Activated CD4-positive, alpha-beta T cell treated with anti-CD3 and anti-CD28 coated beads, Interleukin-2, amount 50 U/mL, for 24 hours (primary cell): ENCODE results near the gene CALHM4.

Experiments used
- DNase-seq, 2 donors: peaks; one replicate each; pipeline ENCODE4 v3.0.0-alpha.2; 2020; ENCODE audit warnings: low read depth in 1 of 2, low spot score in 1 of 2

The CALHM4 gene

DNA sequence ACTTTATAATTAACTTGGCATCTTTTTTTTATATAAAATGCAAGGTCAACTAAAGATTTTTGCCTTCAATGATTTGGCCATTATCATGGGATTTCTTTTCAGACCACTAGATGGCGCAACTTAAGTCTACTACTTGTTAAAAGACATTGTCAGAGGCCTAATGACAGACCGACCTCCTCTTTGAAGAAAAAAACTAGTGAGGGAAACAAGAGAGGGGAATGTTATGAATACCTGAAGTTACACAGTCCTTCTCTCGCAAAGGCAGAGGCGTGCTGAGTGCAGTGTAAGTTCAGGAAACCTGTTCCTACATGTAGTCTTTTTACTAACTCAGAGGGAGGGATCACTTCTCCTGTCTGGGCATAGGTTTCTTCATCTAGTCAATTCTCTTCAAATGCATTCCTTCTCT is 17.3 kb upstream of the CALHM4 start:
- peak in 1 of 2 donors; percentile 23 for DNase-seq

GRCh38 chr6:116542426-116542825 is 11.1 kb upstream of the CALHM4 start:
- DNase-seq, result no peak

DNA sequence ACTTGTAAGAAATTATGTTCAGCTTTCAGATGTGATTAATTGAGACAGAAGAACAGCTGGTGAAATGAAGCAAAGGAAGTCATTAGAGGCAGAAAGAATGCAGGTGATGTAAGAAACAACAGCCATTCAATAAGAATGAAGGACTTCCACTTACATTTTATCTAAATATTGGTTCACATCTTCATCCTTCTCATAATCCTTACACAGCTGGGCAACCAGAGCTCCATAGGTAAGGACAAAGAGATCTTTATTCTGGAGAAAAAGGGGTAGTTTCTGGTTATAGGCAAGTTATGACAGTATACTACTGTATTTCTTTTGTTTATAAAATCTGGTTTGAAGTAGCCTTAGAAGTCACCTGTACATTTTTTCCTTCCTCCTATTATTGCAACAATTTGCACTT is 10.4 kb upstream of the CALHM4 start:
- no peak for DNase-seq

- no peak for DNase-seq
Measured at GRCh38 chr6:116545651-116546050, 7.9 kb upstream of the CALHM4 start, which contains the start of gene TRAPPC3L. TRAPPC3L (minus strand) TSS chr6:116545684; CDS start chr6:116545514, 170 bp downstream.

- DNase-seq, result no peak
Measured at GRCh38 chr6:116547358-116547757, 6.2 kb upstream of the CALHM4 start.

DNA sequence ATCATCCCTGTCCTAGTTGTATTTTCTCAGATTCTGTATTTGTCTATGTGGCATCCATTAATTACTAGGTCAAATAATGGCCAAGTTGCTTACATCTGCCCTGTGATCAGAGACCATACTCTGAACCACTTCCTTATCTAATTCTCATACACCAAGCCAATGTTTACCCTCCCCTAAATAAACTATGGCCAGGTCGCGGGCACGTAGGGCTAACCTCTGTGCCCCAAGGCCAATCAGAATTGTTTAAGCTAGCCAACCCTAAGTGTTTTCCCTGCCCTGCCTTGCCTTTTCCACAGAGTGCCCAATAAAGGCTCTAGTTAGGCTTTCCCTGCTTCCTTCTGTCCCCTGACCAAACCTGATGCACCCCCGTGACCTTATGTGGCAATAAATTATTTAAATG is 2.8 kb upstream of the CALHM4 start:
- no peak for DNase-seq

DNA sequence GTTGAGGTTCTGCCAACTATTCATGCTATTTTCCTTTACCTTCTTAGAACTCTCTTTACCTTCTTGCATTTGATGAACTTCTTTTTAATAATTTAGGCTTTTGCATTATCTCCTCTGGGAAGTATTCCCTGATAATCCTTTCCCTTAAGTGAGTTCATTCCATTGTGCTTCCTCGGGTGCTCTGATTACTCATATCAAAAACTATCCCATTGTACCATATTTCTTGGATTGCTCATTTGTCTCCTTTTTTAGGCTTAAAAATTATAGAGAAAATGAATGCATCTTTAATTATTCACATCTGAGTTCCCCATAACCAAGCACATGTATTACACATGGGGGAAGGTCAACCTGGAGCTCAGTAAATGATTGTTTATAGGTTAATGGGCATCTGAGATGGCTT is 2.5 kb downstream of the CALHM4 start:
- DNase-seq, result no peak

DNA sequence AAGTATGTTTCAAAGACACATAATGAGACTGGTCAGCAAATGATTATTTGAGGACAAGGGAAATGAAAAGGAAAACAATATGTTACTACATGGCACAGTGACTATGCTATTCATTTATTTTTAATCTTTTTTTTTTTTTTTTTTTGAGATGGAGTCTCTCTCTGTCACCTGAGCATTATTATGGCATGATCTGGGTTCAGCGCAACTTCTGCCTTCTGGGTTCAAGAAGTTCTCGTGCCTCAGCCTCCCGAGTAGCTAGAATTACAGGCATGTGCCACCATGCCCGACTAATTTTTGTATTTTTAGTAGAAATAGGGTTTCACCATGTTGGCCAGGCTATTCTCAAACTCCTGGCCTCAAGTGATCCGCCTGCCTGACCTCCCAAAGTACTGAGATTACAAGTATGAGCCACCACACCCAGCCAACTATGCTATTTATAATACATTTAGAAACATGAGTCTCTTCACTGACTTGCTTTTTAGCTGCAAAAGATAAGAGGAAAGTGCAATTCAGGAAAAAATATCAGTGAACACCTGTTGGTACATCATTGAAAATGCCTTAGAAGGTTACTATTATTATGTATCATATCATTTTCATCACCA is 3.4 kb downstream of the CALHM4 start:
- DNase-seq, result no peak

DNA sequence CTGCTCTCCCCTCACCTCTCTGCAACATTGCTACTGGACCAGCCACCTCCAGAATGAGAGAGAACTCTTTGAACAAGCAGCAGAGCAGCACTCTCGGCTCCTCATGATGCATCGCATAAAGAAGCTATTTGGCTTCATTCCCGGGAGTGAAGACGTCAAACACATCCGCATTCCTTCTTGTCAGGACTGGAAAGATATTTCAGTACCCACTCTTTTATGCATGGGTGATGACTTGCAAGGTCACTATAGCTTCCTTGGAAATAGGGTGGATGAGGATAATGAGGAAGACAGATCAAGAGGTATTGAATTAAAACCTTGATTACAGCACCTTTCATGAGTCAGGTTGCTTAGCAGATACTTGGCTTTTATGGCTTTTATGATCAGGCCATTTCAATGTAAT is 4.3 kb downstream of the CALHM4 start:
- DNase-seq, result no peak

GRCh38 chr6:116560130-116560529 is 6.6 kb downstream of the CALHM4 start:
- no peak for DNase-seq

DNA sequence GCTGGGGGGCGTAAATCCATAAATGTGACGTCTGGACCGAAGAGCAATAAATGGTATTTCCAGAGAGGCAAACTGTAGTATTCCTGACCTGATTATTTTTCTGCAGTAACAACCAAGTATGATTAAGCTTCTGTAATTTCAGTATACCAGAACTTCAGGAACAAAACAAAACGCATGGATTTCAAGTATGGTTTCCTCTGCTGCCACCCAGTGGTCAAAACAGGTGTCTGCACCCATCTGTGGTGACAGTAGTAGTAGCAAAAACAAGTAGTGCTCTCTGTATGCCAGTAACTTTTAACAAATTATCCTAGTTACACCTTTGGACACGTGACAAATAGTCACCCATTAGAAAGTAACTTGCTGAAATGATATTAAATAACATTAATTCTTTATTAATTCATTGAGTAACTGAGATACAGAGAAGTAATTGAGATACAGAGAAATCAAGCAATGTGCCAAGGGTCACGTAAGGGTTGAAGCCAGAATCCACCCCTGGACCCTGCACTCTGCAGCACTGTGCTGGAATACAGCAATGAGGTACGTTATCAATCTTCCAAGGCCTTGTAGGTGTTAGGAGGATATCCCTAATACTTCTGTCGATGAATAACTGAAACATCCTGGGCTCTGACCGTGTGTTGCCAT is 7.9 kb downstream of the CALHM4 start:
- peak in 1 of 2 donors; percentile 54 for DNase-seq

- no peak for DNase-seq
Measured at GRCh38 chr6:116562019-116562403, 8.5 kb downstream of the CALHM4 start.

- DNase-seq, result no peak
Measured at GRCh38 chr6:116562614-116563013, 9.1 kb downstream of the CALHM4 start.

DNA sequence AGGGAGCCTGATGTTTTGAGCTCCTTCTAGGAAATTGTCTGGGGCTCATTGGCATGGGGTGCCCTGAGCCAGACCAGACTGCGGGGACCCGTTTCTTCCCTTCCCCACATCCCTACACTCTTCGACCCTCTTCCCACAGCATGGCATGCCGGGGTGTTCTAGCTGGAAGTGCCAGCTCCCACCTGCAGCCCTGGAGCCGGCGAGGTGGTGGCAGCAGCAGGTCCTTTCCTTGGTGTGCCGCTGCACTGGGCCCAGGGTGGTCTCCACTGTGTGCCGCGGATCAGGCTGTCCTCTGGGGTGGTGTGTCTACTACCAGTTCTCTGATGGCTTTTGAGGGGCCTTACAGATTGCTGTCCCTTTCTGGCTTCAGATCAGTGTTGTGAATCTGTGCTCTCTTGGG is 10.3 kb downstream of the CALHM4 start:
- no peak for DNase-seq

DNA sequence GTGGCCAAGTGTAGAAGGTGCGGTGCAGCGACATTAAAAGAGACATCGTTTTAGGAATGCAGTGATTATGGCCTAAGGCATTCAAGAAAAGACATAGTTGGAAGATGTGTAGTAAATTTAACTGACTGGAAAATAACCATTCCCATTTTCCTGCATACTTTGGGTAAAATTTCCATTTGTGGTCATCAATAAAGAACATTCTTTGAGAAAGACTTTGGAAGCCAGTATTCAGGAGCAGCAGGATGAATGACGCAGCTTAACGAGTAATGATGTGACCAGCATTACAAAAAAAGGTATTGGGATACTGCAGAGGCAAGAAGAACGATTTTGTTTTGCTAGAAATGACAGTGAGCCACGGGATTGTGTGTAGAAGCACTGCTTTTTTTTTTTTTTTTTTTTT is 10.8 kb downstream of the CALHM4 start:
- DNase-seq, result no peak

- no peak for DNase-seq
Measured at GRCh38 chr6:116564921-116565872, 11.6 kb downstream of the CALHM4 start.

DNA sequence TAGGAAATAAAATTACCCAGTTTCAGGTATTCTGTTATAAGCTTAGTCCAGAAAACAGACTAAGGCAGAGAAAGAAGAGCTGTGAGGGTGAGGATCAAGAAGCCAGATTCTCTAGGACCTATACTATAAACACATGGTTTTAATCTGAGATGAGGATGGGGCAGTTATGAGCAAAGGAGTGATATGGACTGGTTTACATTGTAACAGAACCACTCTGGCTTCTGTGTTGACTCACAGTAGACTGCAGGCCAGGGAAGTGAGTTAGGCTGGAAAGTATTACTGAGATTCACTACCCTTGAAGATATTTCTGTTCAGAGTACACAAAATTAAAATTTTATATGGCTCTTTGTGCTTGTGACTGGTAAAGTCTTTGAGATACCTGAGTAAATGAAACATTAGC is 14.6 kb downstream of the CALHM4 start:
- no peak for DNase-seq

- no peak for DNase-seq
Measured at GRCh38 chr6:116568821-116569755, 15.5 kb downstream of the CALHM4 start.

GRCh38 chr6:116570856-116571682 is 17.5 kb downstream of the CALHM4 start, which contains the start of gene RWDD1:
RWDD1 (plus strand) TSS chr6:116571504; CDS start chr6:116571583, 79 bp downstream.
- peak; percentile 95 to 98 for DNase-seq

- DNase-seq, result no peak
Measured at GRCh38 chr6:116571683-116572000, 18.1 kb downstream of the CALHM4 start.
